IMR-90 (cell line): ENCODE results near the gene WDR49. TPM values are rescaled to one million over a fixed set of nuclear protein-coding genes. Genes with fewer than 3 reads are reported as not detected.

Experiments
- ATAC-seq: fragments of 200-7000 bp; cut with Tn5 transposase; 2 replicates; pipeline ENCODE4 v1.9.1; 2020; ENCODE audit warnings: low read depth, mild to moderate bottlenecking, moderate library complexity
- BruUV-seq: library from RNA; stranded (reverse); fragments of 400-500 nt; replicated peaks from 2 replicates; lab custom pipeline; 2021; lab: Mats Ljungman, UMichigan
- CTCF ChIA-PET: fragments of 300-600 bp; formaldehyde crosslinking; extraction: SDS; loops from one replicate; lab custom pipeline; 2021; ENCODE audit warnings: antibody characterized with exemption; lab: Yijun Ruan, JAX
- POLR2A ChIA-PET: fragments of 300-600 bp; sonication (Branson Sonifier 250); formaldehyde crosslinking; loops from one replicate; lab custom pipeline; 2022; ENCODE audit warnings: antibody characterized with exemption; ENCODE audit not compliant: unreplicated experiment; lab: Charles Lee
- DNase-seq: peaks from one replicate; pipeline ENCODE4 v3.0.0; 2013
- H2AFZ ChIP-seq: replicated peaks from 2 replicates; pipeline ENCODE3; 2013; ENCODE audit warnings: low read length, mild to moderate bottlenecking; ENCODE audit not compliant: poor library complexity
- H2AK5ac ChIP-seq: 2 replicates; pipeline ENCODE4 v1.6.1; 2013; ENCODE audit warnings: low read depth, low read length, inconsistent platforms
- H2AK9ac ChIP-seq: replicated peaks from 2 replicates; pipeline ENCODE3; 2013; ENCODE audit warnings: mild to moderate bottlenecking, low read depth, low read length, moderate library complexity; ENCODE audit not compliant: poor library complexity
- H2BK120ac ChIP-seq: 2 replicates; pipeline ENCODE4 v1.6.1; 2013; ENCODE audit warnings: low read depth, low read length, inconsistent platforms
- H2BK15ac ChIP-seq: 3 replicates; pipeline ENCODE4 v1.6.1; 2013; ENCODE audit warnings: low read depth, low read length, inconsistent platforms
- H2BK20ac ChIP-seq: 2 replicates; pipeline ENCODE4 v1.6.1; 2013; ENCODE audit warnings: low read depth, mild to moderate bottlenecking, inconsistent platforms, low read length, moderate library complexity
- H2BK5ac ChIP-seq: 2 replicates; pipeline ENCODE4 v1.6.1; 2013; ENCODE audit warnings: mild to moderate bottlenecking, low read depth, low read length, inconsistent platforms; ENCODE audit not compliant: poor library complexity, severe bottlenecking
- H3K14ac ChIP-seq: replicated peaks from 2 replicates; pipeline ENCODE4 v1.6.1; 2013; ENCODE audit warnings: low read depth, low read length, inconsistent platforms
- H3K18ac ChIP-seq: 2 replicates; pipeline ENCODE4 v1.6.1; 2013; ENCODE audit warnings: low read depth, low read length, control low read depth
- H3K23ac ChIP-seq: 2 replicates; pipeline ENCODE4 v1.6.1; 2013; ENCODE audit warnings: low read depth, low read length, inconsistent platforms
- H3K27ac ChIP-seq: 2 replicates; pipeline ENCODE4 v1.5.1; 2013; ENCODE audit warnings: mild to moderate bottlenecking, control low read depth, low read length; ENCODE audit not compliant: insufficient read depth
- H3K27me3 ChIP-seq: 2 replicates; pipeline ENCODE4 v1.6.1; 2013; ENCODE audit warnings: low read length; ENCODE audit not compliant: control insufficient read depth, insufficient read depth
- H3K36me3 ChIP-seq: 2 replicates; pipeline ENCODE4 v1.6.1; 2013; ENCODE audit warnings: low read length, mixed read lengths; ENCODE audit not compliant: control insufficient read depth, insufficient read depth
- H3K4ac ChIP-seq: 2 replicates; pipeline ENCODE4 v1.6.1; 2013; ENCODE audit warnings: low read depth, low read length, inconsistent platforms
- H3K4me1 ChIP-seq: 2 replicates; pipeline ENCODE4 v1.6.1; 2013; ENCODE audit warnings: low read length, mixed read lengths; ENCODE audit not compliant: control insufficient read depth, insufficient read depth
- H3K4me2 ChIP-seq: 2 replicates; pipeline ENCODE4 v1.6.1; 2013; ENCODE audit warnings: low read depth, mild to moderate bottlenecking, control low read depth, low read length, moderate library complexity
- H3K4me3 ChIP-seq: 2 replicates; pipeline ENCODE4 v1.5.1; 2013; ENCODE audit warnings: low read depth, mild to moderate bottlenecking, control low read depth, low read length, moderate library complexity; ENCODE audit not compliant: insufficient read depth
- H3K56ac ChIP-seq: 2 replicates; pipeline ENCODE4 v1.6.1; 2013; ENCODE audit warnings: low read length, inconsistent platforms; ENCODE audit not compliant: insufficient read depth; ENCODE audit errors: extremely low read depth
- H3K79me1 ChIP-seq, 2 experiments: 2 replicates each; pipeline ENCODE4 v1.6.1; 2013; ENCODE audit warnings: low read length in 2 of 2, inconsistent platforms in 1 of 2, low read depth in 1 of 2
- H3K9ac ChIP-seq: 2 replicates; pipeline ENCODE4 v1.6.1; 2013; ENCODE audit warnings: low read depth, low read length, control low read depth
- H3K9me1 ChIP-seq: 2 replicates; pipeline ENCODE4 v1.6.1; 2013; ENCODE audit warnings: low read length, inconsistent platforms; ENCODE audit not compliant: insufficient read depth
- H3K9me3 ChIP-seq: 2 replicates; pipeline ENCODE4 v1.6.1; 2013; ENCODE audit warnings: low read length; ENCODE audit not compliant: control insufficient read depth, insufficient read depth
- H4K20me1 ChIP-seq: 2 replicates; pipeline ENCODE4 v1.6.1; 2013; ENCODE audit warnings: low read length, inconsistent platforms; ENCODE audit not compliant: insufficient read depth
- H4K5ac ChIP-seq: 2 replicates; pipeline ENCODE4 v1.6.1; 2013; ENCODE audit warnings: mild to moderate bottlenecking, low read depth, low read length, control low read depth
- H4K8ac ChIP-seq, 2 experiments: 2 replicates each; pipeline ENCODE4 v1.6.1; 2013; ENCODE audit warnings: low read depth in 2 of 2, low read length in 2 of 2, control low read depth in 1 of 2, inconsistent platforms in 1 of 2
- H4K91ac ChIP-seq: 2 replicates; pipeline ENCODE4 v1.6.1; 2013; ENCODE audit warnings: low read depth, low read length, inconsistent platforms; ENCODE audit not compliant: insufficient read depth
- MXI1 ChIP-seq: IDR thresholded peaks from 2 replicates; pipeline ENCODE4 v1.6.1; 2012; ENCODE audit warnings: low read depth, mild to moderate bottlenecking, low read length, moderate library complexity, borderline replicate concordance
- USF2 ChIP-seq: fragments of 150-350 bp; IDR thresholded peaks from 2 replicates; pipeline ENCODE4 v1.6.1; 2017; ENCODE audit warnings: mild to moderate bottlenecking, antibody characterized with exemption, low read length, low read depth
- WGBS, 2 experiments: methylation state at CpG; one replicate each; pipeline versions ENCODE4 v1.1.5 to v1.1.7; 2013; ENCODE audit warnings: missing lambda C conversion rate in 2 of 2; ENCODE audit not compliant: insufficient read length in 1 of 2; ENCODE audit errors: extremely low coverage in 2 of 2; 5-methylcytosine and 5-hydroxymethylcytosine counted together
- dilution Hi-C: fragments of 300-500 bp; cut with HindIII; formaldehyde crosslinking; loops from one replicate; pipeline ENCODE4 v1.14.3; 2018; ENCODE audit warnings: low sequenced_read_pairs; ENCODE audit not compliant: unreplicated experiment
- in situ Hi-C: fragments of 300-500 bp; cut with MboI; formaldehyde crosslinking; loops from 3 replicates; pipeline ENCODE4 v1.14.3; 2019; ENCODE audit warnings: low sequenced_read_pairs, inconsistent platforms, mixed read lengths
- intact Hi-C: fragments of 100-400 bp; cut with micrococcal nuclease; formaldehyde crosslinking; loops from 2 replicates; pipeline ENCODE4 v1.10.0; 2022
- polyA plus RNA-seq, 3 experiments: library from polyadenylated mRNA; depleted of rRNA; stranded (reverse); fragments of >200 nt; gene quantifications; 2 replicates each; pipeline ENCODE4 v1.2.3, GENCODE V29; 2012; ENCODE audit warnings: low replicate concordance in 1 of 3
- total RNA-seq: library from RNA; depleted of rRNA; stranded (reverse); fragments of >200 nt; gene quantifications from 2 replicates; pipeline ENCODE4 v1.2.3, GENCODE V29; 2012

WDR49 gene
- total and polyA plus RNA-seq, 2 of the 4 experiments (the other 2 are of a cell fraction), result not detected

- H3K27ac ChIP-seq, result no peak overlapping the region
- H3K36me3 ChIP-seq, result peaks cover 4% of the 10 kb centered on the region; the same call in 1 of the 2 replicates
- TF ChIP-seq USF2, result no peak
- TF ChIP-seq MXI1, result no peak
- H3K4me2 ChIP-seq, result no peak overlapping the region
- POLR2A ChIA-PET, result no interaction called here
- no peak overlapping the region for H3K18ac ChIP-seq
- H3K56ac ChIP-seq, result no peak overlapping the region
- H3K14ac ChIP-seq, result no peak overlapping the region
- no peak overlapping the region for H3K9ac ChIP-seq
- no peak overlapping the region for H2BK120ac ChIP-seq
- no peaks in the 10 kb centered on the region for H3K4me1 ChIP-seq
- no peaks in the 10 kb centered on the region for H4K20me1 ChIP-seq
- CTCF ChIA-PET, result no interaction called here
- H2AK9ac ChIP-seq, result no peak overlapping the region
- no peak overlapping the region for H4K5ac ChIP-seq
- no peak overlapping the region for H4K91ac ChIP-seq
- no peak overlapping the region for H2BK15ac ChIP-seq
- no peak overlapping the region for H3K23ac ChIP-seq
- H3K27me3 ChIP-seq, result no peaks in the 10 kb centered on the region
- WGBS, 2 experiments, result no CpG with 5 or more reads among the region's 4 CpGs
- no peak overlapping the region for H2AFZ ChIP-seq
- H3K4me3 ChIP-seq, result no peak overlapping the region
- no peak overlapping the region for H2BK20ac ChIP-seq
- no TSS peak for BruUV-seq
- DNase-seq, result no peak
- no peak for ATAC-seq
- peaks cover 3% of the 10 kb centered on the region for H3K9me3 ChIP-seq
- no peak overlapping the region for H3K4ac ChIP-seq
- dilution Hi-C loops, result no loop called here
- H2AK5ac ChIP-seq, result no peak overlapping the region
- H2BK5ac ChIP-seq, result no peak overlapping the region
- no peaks in the 10 kb centered on the region for H3K79me1 ChIP-seq
- in situ Hi-C loops, result no loop called here
- H4K8ac ChIP-seq, result no peak overlapping the region
- H3K9me1 ChIP-seq, result no peaks in the 10 kb centered on the region
- intact Hi-C loops, result no loop called here
Measured at GRCh38 chr3:167679526-167679925, 25.8 kb upstream of the WDR49 start.
